ENCODE results near the gene PAM16.

- no peak for TF ChIP-seq POLR2A (IDR thresholded peaks at IDR 0.05)
- no peak for TF ChIP-seq POLR2AphosphoS5 (IDR thresholded peaks at IDR 0.05)
These were observed 41.5 kb upstream of the PAM16 start for GRCh38 chr16:4392382-4393239.
